Measurements from ENCODE around the gene PCDH15. TPM values are rescaled to one million over a fixed set of nuclear protein-coding genes. Genes with fewer than 3 reads are reported as not detected.

The PCDH15 gene
- total and polyA plus RNA-seq, 2 of the 13 experiments (the other 11 are each of a cell fraction or from before 2014, with no cell fraction given), result not detected

- TF ChIP-seq PREB (CRISPR knock-in tag; IDR thresholded peaks at IDR 0.05) (no peak), E2F5 (CRISPR knock-in tag; conservative IDR thresholded peaks at IDR 0.05) (no peak)
Observed at GRCh38 chr10:53903756-53904155, 897.3 kb downstream of the PCDH15 start (continued).

- no peaks in the 10 kb centered on the region for H3K79me2 ChIP-seq (ENCODE audit: insufficient read depth, low read length)
- no peak overlapping the region for H3K27ac ChIP-seq (ENCODE audit: extremely low read length, insufficient read depth, low read length)
- BruUV-seq (replicated peaks), result no TSS peak
- no peaks in the 10 kb centered on the region for H3K27me3 ChIP-seq (ENCODE audit: control insufficient read depth in 1 of 2, insufficient read depth in 2 of 2, low read length in 2 of 2)
- in situ Hi-C loops (cut with HindIII; ENCODE audit: extremely low pct_ligation_motif_present, low pct_unique_long_range_greater_than_20kb), result no loop called here
- no peaks in the 10 kb centered on the region for H3K9me3 ChIP-seq (ENCODE audit: low read length)
- no peak overlapping the region for H3K4me2 ChIP-seq (ENCODE audit: low read depth, low read length)
- 19% methylated on average over 5 of the region's 5 CpGs for WGBS (ENCODE audit: low lambda C conversion rate)
- H3K36me3 ChIP-seq (replicated peaks in 1 of 2; ENCODE audit: control insufficient read depth in 1 of 2, insufficient read depth in 2 of 2, low read length in 2 of 2), result no peaks in the 10 kb centered on the region
- intact Hi-C loops (cut with micrococcal nuclease; ENCODE audit: unreplicated experiment), result no loop called here
- no peak for DNase-seq (ENCODE audit: low spot score)
- no peak overlapping the region for H3K4me3 ChIP-seq (replicated peaks in 1 of 3; ENCODE audit: insufficient read depth in 1 of 3, low read depth in 2 of 3, low read length in 3 of 3)
- peaks cover 2% of the 10 kb centered on the region for H3K4me1 ChIP-seq (ENCODE audit: insufficient read depth, low read length)
- H2AFZ ChIP-seq (ENCODE audit: low read length), result no peak overlapping the region
- H4K20me1 ChIP-seq (ENCODE audit: insufficient read depth, low read length), result no peaks in the 10 kb centered on the region
- no peak for ATAC-seq
- no peak overlapping the region for H3K9ac ChIP-seq (ENCODE audit: insufficient read depth, low read depth, low read length)
- no peak for FAIRE-seq
- ChIA-PET POLR2A (no interaction called here), CTCF (ENCODE audit: low intra/inter-chr PET ratio, low total read pairs) (no interaction called here)
- no peak for TF ChIP-seq ZBTB49 (CRISPR knock-in tag; IDR thresholded peaks at IDR 0.05; ENCODE audit: borderline replicate concordance)
- TF ChIP-seq ZMAT3 (CRISPR knock-in tag; conservative IDR thresholded peaks at IDR 0.05), result no peak
- no peak for TF ChIP-seq THAP9 (CRISPR knock-in tag; IDR thresholded peaks at IDR 0.05; ENCODE audit: borderline replicate concordance)
- no peak for TF ChIP-seq TIGD3 (CRISPR knock-in tag; IDR thresholded peaks at IDR 0.05; ENCODE audit: borderline replicate concordance)
- no peak for TF ChIP-seq ZFP1 (CRISPR knock-in tag; IDR thresholded peaks at IDR 0.05)
- TF ChIP-seq MXD3 (CRISPR knock-in tag; IDR thresholded peaks at IDR 0.05), result no peak
- TF ChIP-seq ZNF556 (CRISPR knock-in tag; IDR thresholded peaks at IDR 0.05; ENCODE audit: borderline replicate concordance), result no peak
- no peak for TF ChIP-seq ZBTB42 (CRISPR knock-in tag; IDR thresholded peaks at IDR 0.05)
- no peak for TF ChIP-seq ETS1 (CRISPR knock-in tag; IDR thresholded peaks at IDR 0.05)
Observed at GRCh38 chr10:53899463-53900160, 901.4 kb downstream of the PCDH15 start.

All from HepG2 (cell line).